Brain pericyte (primary cell): ENCODE results near the gene KIFBP.
"Not testable (repeated sequence)": the region's sequence is repeated elsewhere in the genome, so short reads cannot be mapped to it uniquely, and the experiment has no call there.

Source experiments
- DNase-seq: peaks from one replicate; pipeline ENCODE4 v3.0.0-alpha.2; 2012; ENCODE audit warnings: low read depth, low spot score

The KIFBP gene

DNA sequence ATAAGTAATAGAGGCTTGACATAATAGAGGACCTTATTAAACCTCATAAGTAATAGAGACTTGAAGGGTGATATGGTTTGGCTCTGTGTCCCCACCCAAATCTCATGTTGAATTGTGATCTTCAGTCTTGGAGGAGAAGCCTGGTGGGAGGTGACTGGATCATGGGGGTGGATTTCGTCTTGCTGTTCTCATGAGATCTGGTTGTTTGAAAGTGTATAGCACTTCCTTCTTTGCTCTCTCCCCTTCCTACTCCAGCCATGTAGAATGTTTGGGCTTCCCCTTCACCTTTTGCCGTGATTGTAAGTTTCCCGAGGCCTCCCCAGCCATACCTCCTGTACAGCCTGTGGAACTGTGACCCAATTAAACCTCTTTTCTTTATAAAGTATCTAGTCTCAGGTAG lies 8.6 kb downstream of the KIFBP start:
- DNase-seq: no peak

DNA sequence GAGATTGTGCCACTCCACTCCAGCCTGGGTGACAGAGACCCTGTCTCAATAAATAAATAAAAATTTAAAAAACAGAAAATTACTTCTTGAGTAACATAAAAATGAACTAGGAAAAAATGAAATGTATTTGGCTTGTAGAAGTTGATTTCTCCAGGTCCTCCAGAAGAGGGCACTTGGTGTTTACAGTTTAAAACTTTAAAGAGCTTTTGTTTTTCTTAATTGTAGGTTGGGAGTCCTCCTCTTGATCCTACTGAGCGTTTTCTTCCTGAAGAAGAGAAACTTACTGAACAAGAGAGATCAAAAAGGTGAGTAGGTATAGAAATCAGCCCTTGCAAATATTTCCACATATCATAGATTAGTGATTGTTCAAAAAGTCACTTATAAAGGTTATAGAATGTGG lies 16.2 kb downstream of the KIFBP start:
- no peak for DNase-seq

DNA sequence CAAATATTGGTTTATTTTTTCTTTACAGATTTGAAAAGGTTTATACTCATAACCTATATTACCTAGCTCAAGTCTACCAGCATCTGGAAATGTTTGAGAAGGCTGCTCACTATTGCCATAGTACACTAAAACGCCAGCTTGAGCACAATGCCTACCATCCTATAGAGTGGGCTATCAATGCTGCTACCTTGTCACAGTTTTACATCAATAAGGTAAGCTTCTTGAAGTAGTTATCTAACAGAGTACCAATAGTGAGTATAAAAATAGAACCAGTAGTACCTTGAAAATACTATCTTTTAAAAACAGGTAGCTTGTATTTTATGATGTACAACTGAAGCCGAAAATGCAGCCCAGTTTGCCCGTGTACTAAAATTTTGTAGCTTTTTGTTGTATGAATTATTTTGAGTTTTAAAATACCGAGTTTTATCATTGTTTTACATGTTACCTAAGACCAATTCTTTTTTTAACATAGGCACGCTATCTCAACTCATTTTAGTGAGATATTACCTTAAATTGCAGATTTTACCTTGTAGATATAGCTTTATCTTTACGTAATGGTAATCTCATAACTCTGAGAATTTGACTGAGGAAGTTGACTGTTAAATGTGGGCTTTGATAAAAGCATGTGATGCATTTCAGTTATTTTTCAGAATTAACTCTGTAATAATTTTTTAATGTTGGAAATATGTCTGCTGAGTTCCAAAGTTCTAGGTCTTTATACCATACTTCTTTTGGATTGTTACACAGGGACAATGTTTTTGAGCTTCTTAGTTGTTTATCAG lies 17.3 kb downstream of the KIFBP start:
- DNase-seq: no peak

DNA sequence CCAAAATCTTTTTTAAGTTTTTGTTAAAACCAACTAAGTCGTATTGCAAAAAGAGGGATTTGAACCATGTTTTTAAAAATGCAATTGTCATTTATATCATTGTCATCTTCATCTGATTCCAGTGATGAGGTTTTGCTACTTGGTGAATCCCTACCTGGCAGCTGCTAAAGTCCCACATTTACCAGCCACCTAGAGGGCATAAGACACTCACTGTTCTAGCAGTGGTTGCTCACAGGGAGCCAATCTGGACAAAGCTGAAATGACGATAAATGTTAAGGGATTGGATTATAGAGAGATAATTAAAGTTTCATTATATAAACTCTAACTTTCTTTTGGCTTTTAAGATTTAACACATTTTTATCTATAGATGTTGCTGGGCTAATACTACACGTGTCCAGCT lies 18.7 kb downstream of the KIFBP start:
- no peak for DNase-seq

DNA sequence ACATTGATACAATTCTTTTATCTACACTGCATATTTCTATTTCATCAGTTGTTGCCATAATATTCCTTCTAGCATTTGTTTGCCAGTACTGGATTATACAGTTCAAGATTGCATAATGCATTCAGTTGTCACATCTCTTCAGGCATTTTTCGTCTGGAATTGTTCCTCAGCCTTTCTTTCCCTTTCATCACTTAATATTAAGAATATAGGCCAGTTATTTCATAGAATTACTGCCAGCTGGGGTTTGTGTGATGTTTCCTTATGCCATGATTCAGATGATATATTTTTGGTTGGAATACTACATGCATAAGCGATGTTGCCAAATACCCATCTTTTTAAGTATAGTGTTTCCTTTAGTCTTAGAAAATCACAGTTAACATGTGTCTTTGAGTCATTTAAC lies 20.8 kb downstream of the KIFBP start:
- no peak for DNase-seq

DNA sequence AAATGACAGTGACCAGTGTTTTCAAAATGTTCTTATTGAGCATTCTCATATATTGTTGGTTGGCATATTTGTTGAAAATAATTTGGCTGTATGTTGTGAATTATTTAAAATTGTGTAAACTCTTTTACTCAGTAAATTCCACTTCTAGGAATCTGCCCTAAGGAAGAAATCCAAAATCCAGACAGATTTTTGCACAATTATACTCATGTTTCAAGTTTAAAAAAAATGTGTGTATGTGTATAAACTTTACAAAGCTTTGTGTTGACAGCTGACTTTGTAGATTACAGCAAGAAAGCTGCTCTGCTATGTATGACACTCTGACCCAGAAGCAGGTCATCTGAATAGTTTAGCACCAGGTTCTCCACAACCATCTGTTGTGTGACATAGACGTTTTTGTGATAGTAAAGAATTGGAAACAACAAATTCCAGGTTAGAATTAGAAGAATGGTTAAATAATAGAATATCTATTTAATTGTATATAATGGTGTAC lies 21.6 kb downstream of the KIFBP start:
- DNase-seq: no peak

DNA sequence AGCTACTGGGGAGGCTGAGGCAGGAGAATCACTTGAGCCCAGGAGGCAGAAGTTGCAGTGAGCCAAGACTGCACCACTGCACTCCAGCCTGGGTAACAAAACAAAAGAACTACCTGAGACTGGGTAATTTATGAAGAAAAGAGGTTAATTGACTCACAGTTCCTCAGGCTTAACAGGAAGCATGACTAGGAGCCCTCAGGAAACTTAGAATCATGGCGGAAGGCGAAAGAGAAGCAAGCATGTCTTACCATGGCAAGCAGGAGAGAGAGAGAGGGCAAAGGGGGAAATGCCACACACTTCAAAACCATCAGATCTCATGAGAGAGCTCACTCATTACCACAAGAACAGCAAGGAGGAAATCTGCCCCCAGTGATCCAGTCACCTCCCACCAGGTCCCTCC lies 24.2 kb downstream of the KIFBP start:
- not testable (repeated sequence) for DNase-seq

DNA sequence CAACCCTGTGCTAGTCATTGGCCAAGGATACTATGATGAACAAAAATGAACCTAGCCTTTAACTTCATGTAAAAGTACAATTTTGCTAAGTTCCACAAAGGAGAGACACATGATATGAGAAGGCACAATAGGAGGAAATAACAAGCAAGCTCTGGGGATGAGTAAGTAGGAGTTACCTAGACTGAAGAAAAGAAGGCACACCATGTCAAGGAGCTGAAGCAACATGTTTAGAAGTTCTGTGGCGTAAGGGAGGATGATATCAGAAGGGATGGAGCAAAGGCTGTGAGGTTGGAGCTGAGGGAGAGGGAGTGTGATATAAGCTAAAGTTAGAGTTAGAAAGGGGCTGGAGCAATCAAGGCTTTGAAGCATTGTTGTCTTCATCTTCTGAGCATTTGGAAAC lies 25.6 kb downstream of the KIFBP start:
- no peak for DNase-seq

DNA sequence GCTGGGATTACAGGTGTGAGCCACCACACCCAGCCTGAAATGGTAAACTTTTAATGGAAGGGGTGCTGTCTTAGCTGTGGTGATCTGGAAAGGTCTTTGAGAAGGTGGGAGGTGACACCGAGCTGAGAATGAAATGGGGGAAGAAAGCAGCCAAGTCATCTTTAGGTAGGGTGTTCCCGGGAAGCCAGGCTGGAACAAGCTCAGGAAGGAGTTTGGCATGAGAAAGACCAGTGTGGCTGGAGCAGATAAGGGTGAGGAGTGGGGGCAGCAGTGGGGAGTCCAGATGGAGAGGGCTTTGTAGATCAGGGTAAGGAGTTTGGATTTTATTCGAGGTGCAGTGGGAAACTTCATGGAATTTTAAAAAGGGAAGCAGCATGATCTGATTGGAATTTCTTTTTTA lies 30.0 kb downstream of the KIFBP start:
- no peak for DNase-seq

DNA sequence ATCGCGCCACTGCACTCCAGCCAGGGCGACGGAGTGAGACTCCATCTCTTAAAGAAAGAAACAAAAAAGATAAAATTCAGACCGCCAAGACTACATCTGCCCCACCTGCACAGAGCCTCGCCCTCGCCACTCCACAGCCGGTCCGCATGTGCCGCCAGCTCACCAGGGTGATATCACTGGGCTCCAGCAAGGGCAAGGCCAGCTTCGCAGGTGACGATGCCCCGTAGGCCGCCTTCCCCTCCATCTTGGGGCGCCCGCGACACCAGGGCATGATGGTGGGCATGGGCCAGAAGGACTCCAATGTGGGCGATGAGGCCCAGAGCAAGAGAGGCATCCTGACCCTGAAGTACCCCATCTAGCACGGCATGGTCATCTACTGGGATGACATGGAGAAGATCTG lies 34.0 kb downstream of the KIFBP start:
- DNase-seq: no peak

DNA sequence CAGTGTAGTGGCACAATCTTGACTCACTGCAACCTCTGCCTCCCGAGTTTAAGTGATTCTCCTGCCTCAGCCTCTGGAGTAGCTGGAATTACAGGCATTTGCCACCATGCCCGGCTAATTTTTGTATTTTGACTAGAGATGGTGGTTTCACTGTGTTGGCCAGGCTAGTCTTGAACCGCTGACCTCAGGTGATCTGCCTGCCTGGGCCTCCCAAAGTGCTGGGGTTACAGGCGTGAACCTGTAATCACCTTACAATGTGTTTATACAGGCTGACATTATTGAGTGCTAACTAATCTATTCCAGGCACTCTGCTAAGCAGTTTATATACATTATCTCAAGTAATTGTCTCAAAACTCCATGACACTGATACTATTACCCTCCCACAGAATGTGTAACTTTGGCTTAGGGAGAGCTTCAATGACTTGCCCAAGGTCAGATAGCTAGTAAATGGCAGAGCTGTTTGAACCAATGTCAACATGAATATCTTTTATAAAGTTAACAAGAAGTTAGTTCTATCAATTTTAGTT lies 36.8 kb downstream of the KIFBP start:
- DNase-seq: no peak

DNA sequence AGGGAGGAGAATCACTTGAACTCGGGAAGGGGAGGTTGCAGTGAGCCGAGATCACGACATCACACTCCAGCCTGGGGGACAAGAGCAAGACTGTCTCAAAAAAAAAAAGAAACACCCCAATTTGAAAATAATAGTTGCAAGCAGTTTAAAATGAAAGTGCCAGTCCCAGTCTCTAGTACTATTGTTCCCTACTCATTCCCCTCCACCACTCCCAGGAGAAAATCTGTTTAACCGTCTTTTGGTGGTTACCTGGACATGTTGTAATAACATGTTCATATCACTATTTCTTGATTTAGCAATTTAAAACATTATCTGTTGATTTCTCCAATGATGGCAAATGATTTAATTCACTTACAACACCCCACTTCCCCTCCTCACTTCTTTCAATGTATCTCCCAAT lies 44.7 kb downstream of the KIFBP start:
- DNase-seq: no peak

DNA sequence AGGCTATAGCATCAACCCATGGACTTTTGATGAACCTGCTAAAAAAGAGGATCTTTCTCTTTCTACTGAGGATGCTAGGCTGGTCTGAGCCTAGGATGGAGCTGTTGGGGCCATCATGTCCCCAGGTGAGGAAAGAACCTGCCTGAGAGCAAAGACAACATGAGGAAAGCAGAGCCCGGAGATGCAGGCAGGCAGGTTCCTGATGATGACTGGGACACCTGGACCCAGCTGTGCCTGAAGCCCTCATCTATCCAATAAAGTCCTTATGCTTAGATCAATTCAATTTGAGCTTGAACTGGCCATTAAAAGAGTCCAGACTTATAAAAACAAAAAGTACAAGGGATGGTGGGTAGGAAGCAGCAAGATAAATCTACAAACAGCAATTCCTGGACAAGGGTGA lies 48.9 kb downstream of the KIFBP start:
- DNase-seq: no peak

DNA sequence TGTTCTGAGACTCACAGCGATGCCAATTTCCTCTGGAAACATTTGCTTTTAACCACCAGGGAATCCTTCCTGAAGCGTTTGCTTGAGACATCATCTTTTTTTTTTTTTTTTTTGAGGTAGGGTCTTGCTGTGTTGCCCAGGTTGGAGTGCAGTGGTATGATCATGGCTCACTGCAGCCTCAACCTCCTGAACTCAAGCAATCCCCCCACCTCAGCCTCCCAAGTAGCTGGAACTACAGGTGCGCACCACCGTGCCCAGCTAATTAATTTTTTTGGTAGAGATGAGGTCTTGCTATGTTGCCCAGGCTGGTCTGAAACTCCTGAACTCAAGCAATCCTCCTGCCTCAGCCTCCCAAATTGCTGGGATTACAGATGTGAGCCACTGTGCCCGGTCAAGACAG lies 52.3 kb downstream of the KIFBP start:
- DNase-seq: not testable (repeated sequence)

DNA sequence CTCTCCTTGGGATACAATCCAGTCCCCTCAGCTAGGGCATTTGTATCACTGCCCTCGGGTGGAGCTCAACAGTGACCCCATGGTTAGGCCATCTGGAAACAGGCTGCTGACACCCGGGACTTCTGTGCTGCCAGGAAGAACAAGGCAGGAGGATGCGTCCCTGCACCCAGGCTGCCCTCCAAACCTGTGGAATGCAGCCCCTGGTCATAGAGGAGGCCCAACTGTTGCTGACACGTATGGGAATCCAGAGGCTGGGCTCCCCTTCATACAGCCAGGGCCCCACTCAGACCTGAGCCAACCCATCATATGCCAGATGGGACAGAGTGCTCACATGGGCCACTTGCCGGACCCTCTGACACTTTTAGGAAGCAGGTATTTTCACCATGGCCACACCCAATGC lies 53.8 kb downstream of the KIFBP start:
- no peak for DNase-seq

DNA sequence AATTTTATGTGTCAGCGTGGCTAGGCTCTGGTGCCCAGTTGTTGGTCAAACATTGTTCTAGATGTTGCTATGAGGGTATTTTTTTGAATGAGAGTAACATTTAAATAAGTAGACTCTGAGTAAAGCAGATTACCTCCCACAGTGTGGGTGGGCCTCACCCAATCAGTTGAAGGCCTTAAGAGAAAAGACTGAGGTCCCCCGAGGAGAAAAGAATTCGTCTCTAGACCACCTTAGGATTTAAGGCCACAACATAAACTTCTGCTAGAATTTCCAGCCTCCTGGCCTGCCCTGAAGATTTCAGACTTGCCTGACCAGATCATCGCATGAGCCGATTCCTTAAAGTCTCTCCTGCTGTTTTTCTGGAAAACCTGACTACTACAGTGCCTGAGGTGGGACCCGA lies 54.2 kb downstream of the KIFBP start:
- no peak for DNase-seq

DNA sequence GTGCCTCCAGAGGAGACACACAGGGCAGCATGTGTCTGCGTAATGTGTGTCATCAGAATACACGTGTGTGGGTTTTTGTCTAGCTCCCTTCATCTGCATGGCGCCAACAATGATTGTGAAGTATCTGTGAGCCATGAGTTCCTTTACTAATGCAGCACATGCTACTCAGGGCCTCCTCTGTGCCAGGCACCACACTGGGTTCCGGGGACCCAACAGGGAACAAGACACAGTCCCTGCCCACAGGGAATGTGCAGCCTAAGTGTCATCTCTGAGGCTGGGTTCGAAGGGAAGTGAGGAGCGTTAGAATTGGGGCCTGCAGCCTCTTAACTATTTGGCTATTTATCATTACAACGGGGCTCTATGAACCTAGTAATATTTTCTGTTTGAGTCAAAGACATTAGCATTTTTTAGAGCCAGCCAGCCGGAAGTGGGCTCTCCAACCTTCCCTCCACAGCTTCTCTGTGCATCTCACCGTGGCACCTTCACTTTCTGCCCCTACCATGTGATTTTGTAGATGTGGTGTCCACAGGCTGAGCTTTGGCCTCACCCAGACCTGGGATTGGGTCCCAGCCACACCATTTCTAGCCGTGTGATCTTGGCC lies 55.4 kb downstream of the KIFBP start:
- DNase-seq: no peak

DNA sequence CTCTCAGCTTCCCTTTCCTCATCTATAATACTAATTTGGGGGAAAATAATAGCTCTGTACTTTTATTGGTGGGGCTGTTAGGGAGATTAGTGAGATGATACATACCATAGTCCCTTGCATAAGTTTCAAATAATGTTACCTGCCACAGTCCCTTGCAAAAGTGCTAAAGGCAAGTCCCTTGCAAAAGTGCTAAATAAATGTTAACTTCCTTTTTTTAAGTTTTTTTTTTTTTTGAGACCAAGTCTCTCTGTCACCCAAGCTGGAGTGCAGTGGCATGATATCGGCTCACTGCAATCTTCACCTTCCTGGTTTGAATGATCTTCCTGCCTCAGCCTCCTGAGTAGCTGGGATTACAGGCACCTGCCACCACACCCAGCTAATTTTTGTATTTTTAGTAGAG lies 55.9 kb downstream of the KIFBP start:
- DNase-seq: no peak

DNA sequence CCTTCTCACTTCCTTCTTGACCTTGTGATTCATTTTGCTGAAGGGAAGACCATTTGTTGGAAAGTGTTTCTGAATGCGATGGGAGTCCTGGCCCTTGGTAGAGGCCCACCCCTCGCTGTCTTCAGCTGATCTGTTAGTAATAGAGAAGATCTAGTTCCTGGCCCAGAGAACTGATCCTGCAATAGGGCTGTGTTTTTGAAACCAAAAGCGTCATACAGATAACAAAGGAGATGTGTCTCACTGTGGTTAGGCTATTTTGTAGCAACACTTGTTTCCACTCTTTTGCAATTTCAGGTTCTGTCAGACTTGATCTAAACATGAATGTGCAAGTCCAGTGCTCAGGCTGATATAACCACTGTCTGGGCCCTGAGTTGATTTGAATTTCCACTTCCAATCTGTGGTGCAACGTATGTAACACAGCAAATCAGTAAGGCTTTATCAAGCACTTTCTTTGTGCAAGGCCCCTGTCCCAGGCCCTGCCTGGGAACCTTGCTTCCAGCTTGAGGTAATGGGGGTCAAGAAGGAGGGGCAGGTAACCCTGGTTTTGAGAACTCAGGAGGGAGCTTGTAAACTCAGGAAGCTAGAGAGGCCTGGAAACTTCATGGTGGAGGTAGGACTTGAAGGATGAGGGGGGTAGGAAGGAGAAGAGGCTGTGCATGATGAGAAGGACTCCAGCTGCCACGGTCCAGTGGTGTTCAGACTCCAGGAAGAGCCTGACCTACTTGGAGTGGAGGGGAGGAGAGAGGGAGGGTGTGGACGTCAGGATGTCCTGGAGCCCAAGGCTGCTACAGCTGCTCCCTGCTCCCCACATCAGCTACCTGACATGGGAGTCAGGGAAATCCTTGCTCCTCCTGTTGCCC lies 57.1 kb downstream of the KIFBP start:
- DNase-seq: no peak

DNA sequence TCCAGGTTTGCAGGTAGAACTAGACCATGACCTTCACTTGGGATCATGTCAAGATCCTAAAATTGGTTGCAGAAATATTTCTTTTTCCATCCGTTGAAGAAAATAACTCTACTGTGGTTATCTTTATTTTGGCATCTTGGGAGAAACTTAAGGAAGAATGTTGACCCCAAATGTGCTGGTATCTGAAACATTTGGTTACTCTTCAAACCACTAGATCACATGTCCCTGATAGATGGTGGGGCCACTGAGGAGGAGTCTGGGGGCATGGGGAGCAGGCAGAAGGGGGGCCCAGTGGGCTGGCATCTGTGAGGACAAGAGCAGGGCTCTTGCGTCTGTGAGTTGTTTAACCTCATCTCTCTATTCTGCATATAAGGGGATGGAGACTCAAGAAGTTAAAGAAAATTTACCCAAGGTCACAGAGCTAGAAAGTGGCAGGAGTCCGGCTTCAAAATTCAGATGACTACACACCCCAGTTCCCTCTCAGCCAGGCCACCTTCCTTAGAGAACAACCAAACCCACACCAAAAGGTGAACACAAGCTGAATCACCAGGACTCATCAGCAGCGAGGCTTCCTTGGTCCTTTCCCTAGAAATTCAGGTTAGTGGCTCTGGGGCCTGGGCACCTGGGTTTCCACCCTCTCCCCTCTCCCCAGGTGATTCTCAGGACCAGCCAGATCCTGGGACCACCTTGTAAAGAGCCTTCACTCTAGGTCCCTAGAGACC lies 58.7 kb downstream of the KIFBP start:
- DNase-seq: no peak

DNA sequence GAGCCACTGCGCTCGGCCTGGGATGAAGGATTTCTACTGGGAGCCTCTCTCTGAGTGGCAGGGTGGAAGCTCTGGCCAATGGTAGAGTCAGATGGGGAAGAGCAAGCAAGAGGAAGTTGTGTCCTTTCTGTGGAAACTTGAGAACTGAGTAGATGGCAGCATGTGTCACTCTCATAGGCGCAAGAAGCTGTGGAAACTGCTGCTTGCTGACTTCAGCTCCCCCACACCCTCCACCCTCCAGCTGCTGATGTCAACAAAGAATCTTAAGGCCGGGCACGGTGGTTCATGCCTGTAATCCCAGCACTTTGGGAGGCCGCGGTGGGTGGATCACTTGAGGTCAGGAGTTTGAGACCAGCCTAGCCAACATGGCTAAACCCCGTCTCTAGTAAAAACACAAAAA lies 59.5 kb downstream of the KIFBP start:
- no peak for DNase-seq

DNA sequence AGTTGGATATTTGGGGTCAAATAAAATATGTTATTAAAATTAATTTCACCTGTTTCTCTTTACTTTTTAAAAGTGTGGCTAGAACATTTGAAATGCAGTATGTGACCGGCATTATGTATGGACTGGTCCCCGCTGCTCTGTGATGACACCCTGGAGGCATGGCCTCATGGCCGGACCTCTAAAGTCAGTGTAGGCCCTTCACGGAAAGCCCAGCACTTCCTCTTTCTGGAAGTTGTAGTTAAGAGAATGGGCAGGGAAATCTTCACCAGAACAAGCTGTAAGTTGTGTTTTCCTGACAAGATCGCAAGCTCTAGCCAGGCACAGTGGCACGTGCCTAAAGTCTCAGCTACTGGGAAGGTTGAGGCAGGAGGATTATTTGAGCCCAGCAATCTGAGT lies 61.0 kb downstream of the KIFBP start:
- no peak for DNase-seq
